GM19099 (cell line): ENCODE results near the gene ADARB2.

Source experiments
- POLR2A ChIP-seq: IDR thresholded peaks from 3 replicates; pipeline ENCODE4 v1.6.1; 2011; ENCODE audit warnings: low read depth; ENCODE audit not compliant: insufficient read length; ENCODE audit errors: extremely low read depth

ADARB2 gene

DNA sequence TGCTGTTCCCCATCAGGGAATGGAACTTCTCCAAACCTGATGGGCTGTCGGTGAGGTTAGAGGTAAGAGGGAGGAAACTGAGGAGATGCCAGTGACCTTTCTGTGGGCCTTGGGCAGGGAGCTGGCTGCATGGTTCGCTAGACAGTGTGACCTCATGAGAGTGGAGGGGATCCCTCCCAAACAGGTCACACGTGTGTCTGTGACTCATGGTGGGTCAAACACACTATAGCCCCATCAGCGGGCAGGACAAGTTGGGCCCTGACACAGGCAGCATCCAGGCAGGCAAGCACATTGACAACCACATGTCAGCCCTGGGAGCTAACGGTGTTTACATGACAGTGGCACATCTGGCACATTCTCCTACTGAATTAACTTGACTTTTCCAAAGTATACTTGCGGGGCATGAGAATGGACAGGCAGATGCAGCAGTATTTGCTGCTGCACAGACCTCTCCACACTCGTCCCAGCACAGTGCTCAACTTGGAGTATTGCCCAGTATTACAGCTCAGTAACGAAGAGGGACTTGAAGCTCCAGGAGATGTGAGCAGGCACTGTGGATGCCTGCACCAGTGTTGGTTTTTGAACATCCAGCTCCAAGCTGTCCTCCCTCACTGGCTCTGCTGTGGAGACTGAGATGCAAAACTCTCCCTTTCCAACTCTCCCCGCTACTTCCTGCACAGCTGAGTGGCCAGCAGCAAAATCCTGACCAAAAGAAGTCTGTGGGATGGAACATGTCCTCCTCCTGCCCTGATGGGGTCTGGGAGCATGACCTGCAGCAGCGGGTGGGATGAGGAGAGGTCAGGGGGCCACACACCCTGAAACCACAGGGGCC lies 481.5 kb downstream of the ADARB2 start:
- TF ChIP-seq POLR2A: no peak

DNA sequence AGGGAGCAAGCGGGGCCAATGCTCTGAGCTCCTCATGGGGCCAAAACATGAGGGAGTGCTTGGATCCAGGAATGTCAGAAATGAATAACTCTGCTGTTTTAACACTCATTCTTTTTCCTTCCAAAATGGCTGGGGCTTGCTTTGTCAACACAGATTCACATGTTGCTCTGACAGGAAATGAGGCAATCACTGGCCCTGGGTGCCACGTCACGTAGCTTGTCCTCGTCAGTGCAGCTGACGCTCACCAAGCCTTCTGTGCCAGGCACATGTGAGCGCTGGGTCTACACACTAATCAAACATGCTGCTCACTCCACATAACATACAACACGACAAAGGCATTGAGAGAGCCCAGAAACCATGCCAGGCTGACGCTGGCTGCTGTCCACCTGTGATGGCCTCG lies 482.2 kb downstream of the ADARB2 start:
- no peak for TF ChIP-seq POLR2A

DNA sequence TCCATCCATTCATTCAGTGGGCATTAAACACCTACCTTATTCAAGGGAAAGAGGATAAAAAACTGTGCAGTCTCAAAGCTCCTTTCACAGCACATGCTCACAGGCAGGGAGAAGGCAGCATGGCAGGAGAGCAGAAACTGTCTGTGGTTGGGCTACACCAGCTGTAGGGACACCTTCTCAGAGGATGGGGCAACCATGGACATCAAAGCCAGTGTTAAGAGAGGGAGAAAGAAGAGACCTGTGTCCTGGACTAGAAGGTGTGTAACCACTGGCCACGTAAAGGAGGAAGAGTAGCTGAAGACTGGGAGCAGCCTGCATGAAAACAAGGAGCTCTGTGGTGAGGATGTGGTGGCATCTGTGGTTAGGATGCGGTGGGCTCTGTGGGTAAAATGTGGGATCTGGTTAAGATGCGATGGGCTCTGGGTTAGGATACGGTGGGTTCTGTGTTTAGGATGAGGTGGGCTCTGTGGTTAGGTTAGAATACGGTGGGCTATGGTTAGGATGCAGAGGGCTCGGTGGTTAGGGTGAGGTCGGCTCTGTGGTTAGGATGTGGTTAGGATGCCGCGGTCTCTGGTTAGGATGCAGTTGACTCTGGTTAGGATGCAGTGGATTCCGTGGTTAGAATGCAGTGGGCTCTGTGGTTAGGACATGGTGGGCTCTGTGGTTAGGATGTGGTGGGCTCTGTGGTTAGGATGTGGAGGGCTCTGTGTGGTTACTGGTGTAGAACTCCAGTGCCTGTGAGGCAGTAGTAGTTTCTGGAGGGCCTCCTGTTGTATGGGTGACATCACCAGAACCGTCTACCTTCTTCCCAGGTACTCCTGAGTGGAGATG lies 483.6 kb downstream of the ADARB2 start:
- no peak for TF ChIP-seq POLR2A

DNA sequence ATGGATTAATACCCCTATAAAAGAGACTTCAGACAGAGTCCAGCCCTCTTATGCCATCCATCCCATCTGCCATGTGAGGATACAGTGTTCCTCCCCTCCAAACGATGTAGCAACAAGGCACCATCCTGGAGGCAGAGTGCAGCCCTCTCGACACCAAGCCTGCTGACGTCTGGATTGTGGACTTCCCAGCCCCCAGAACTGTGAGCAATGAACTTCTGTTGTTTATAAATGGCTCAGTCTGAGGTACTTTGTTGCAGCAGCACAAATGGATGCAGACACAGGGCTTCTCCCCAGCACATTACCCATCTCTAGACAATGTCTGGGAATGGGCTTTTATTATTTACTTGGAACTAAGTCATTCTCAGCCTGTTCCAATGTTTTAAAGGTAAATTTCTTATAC lies 485.6 kb downstream of the ADARB2 start:
- no peak for TF ChIP-seq POLR2A

DNA sequence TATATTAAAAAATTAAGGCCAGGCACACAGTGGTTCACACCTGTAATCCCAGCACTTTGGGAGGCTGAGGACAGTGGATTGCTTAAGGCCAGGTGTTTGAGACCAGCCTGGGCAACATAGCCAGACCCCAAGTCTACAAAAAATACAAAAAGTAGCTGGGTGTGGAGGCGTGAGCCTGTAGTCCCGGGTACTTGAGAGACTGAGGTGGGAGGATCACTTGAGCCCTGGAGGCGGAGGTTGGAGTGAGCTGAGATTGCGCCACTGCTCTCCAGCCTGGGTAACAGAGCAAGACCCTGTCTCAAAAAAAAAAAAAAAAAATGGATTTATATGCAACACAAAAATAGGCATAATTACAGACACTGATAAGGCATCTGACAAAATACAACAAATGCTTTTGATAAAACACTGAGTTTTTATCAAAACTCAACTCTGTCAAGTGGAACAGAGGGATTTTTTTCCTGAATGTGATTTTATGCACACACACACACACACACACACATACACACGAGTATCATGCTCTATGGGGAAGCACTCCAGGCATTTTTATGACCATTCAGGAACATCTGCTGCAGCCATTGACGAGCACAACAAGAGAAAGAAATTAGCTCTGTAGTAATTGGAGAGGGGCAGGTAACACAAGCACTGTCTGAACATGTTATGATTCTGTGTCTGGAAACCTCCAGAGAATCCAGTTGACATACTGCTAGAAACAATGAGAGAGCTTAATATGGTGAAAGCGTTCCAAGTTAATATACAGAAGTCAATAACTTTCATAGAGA lies 488.0 kb downstream of the ADARB2 start:
- TF ChIP-seq POLR2A: no peak

DNA sequence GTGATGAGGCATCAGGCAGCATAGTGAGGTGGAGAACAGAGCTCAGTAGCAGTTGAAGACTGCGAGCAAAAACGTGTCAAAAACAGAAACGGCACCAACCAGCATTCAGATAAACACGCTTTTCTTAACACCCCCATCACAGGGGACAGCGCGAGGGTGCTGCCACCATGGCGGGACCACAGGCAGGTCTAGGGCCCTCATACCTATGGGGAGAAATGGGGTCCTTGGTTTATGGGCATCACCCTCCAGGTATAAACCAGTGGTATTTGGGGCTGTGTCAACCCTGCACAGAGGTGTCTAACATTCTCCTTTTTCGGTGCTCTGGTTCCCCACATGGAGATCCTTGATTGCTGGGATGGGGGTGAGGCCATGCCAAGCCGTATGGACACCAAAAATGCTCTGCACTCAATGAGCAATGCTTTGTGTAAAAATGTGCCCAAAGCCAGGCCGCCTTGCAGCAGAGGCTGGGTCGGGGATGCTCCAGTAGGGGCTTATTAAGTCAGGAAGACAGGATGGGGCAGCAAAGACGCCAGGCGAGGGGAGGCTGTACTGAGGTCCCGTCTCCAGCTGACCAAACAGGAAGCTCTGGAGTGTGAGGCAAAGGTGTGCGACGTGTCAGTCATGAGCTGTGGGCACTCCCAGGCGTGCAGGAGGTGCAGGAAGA lies 489.6 kb downstream of the ADARB2 start:
- no peak for TF ChIP-seq POLR2A

DNA sequence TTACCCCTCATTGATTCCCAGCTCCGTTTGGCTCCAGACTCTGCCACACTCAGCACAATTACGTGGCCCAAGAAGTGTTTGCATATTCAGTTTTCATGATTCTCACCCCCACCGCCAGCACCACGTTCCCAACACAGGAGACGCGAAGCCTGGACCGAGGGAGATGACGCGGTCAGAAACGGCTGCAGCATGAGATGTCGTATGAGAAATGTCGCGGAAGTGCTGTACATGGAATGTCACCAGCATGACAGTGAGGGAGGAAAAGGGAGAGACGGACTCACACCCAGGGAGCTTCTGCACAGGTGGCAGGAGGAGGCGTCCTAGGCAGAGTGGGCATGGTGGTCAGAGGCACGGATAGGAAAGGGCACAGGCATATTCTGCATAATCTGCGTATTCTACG lies 492.8 kb downstream of the ADARB2 start:
- no peak for TF ChIP-seq POLR2A

DNA sequence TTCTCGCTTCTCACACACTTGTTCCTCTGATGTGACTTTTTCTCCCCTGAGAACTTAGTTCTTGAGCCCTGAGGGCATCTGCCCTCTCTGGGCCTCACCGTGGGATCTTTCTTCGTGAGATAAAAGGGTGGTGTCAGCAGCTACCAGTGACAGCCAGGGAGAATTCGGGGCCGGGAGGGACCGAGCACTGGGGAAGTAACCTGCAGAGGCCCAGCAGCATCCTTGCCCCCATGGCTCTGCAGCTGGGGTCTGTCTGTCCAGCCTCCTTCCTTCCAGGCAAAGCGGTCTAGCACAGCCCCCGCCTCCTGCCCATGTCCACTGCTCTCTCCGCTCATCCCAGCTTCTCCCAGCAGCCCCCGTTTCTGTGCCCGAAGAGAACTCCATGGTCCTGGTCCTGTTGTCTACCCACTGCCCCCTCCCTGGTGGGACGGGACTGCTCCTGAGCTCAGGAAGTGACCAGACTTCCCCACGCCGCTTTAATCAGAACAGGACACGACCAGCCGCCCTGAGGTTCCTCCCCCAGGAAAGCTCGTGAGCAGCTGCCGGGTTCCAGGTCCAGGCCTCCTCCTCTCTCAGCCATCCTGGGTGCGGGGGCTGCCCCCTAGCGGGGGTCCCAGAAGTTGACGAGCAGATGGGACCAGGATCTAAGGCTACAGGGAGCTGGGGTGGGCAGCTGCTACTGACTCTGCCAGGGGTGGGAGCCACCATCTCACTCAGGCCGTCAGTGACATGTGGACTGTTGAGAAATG lies 493.7 kb downstream of the ADARB2 start:
- TF ChIP-seq POLR2A: no peak

DNA sequence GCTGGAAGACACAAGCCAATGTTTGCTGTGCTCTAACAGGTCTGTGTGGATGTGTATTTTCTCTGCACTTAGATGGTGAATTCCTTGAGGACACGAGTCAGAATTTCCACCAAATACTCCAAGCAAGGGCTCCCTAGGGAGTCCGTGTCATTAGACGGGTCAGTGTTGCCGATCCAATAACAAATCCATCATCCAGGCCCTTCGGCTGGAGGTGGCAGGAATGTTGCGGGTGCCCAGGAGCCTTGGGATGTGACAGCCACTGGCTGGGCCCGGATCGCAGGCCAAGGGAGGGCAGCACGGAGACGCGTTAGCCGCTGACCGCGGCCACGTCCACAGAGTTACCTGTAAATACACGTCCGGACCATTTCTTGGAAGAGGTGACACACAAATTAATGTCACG lies 494.4 kb downstream of the ADARB2 start:
- TF ChIP-seq POLR2A: no peak

DNA sequence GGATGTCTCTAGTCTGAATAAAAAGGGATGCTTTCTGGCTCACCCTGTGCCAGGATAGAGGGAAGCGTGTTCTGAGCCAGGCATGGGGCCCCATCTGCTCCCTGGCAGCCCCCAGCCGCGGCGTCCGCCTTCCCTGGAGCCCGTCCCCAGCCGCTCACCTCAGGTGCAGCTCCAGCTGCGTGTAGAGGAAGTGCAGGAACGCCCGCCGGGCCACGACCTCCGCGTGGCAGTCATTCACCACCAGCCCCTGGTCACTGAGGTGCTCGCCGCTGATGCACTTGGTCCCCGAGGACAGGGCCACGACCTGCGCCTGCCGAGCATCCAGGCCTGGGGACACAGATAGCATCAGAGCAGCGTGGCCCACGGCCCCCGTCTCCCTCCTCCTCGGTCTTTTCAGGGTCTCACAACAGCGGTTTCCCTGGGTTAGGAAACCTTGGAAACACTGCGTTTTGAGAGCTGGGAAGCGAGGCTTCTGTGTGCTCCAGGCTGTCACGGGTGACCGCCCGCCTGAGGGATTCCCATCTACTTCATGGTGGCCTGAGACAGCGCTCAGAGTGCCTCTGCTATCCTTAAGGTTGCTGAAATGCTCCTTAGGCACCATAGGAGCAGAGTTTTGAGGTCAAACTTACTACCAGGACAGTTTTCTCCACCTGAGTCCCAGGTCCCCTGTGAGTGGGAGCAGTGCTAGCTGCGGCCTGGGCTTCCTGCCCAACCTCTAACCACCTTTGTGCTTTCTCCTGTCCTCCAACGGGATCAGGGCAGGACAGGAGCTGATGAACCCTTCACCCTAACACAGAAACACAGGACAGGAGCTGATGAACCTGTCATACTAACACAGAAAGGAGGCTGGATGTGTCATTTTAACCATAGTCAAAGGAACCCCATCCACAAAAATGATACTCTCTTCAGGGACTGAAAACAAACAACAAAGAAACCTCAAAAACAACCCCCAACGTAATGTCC lies 495.1 kb downstream of the ADARB2 start:
- TF ChIP-seq POLR2A: no peak

DNA sequence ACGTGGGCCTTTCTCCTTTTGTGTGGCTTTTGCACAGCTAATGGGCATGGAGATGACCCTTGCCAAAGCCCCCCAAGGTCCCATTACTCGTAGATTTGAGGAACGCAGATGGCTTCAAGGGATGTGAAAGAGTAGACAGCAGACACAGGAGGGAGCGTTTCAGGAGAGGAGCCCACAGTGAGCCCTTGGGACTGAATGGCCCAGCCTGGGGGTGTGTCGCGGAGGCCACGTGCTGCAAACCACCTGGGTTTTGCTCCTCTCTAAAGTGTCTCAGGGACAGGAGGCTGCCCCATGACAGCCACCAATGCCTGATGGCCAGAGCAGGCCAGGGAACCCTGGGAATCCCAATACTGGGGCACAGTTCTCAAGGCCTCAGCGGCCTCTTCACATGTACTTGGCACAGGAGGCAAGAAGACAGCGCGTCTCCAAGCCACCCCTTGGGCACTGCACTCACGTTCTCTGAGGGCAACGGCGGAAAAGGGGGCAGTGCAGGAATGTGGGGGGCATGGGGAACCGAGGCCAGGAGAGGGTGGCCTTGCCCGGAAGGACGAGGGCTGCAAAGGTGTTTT lies 495.9 kb downstream of the ADARB2 start:
- no peak for TF ChIP-seq POLR2A

DNA sequence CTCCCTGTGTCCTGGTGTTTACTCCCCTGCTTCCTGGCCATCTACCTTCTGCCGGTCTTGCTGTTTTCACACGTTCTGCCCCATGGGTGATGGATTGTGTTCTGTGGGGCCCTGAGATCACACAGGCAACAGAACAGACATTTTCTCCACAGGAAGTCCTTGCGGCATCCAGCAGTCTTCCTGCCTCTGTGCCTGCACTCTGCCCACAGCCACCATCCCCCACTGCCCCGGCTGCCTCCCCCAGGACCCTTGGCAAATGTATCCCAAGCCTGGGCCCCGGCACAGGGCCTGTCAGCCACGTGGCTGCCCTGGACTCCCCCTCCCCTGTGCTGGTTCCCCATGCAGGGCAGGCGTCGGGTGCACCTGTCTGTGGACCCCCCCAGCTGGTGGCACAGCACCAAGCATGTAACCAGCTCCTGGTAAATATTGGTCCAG lies 497.0 kb downstream of the ADARB2 start:
- no peak for TF ChIP-seq POLR2A

DNA sequence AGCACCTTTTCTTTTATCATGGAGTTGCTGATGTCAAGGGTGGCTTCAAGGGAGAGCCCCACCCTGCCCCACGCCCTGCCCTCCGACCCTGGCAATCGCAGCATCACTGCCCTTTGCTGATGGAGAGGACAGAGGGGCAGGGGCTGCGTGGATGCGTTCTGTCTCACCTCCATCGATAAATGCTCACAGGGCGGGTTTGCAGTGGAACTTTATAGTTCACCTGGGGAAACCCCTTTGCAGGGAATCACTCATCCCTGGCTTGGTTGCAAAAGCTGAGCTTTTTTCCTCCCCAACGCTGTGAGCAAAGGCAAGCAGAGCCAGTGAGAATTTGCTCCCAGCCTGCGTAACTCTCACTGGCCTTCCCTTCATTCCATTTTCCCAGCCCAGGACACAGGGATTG lies 504.3 kb downstream of the ADARB2 start:
- no peak for TF ChIP-seq POLR2A
